ENCODE measurements around the gene SDK2. TPM values are rescaled to one million over a fixed set of nuclear protein-coding genes. Genes with fewer than 3 reads are reported as not detected.
A peak's percentile ranks its signal among the peaks of the same experiment; 100 is the strongest.

SDK2 gene
- total and polyA plus RNA-seq, 9 of the 15 experiments (the other 6 are each of a cell fraction or from before 2014, with no cell fraction given): 0.04 TPM; not detected in 8

GRCh38 chr17:73304971-73305812 is 339.1 kb downstream of the SDK2 start (continued):
- TF ChIP-seq CREB3 (tag; conservative IDR thresholded peaks at IDR 0.05; ENCODE audit: low read depth) (no peak), RBM34 (IDR thresholded peaks at IDR 0.05; ENCODE audit: borderline replicate concordance, insufficient read depth, low read length) (no peak), ZSCAN29 (IDR thresholded peaks at IDR 0.05) (no peak), ARID4B (CRISPR knock-in tag; IDR thresholded peaks at IDR 0.05) (no peak; the same call in 1 of the 2 replicates), GABPA (tag; conservative IDR thresholded peaks at IDR 0.05; ENCODE audit: low read depth) (peak; percentile 91), RBM14 (IDR thresholded peaks at IDR 0.05; ENCODE audit: borderline replicate concordance, insufficient read depth, low read depth, low read length) (no peak), RHOXF2B (CRISPR knock-in tag; conservative IDR thresholded peaks at IDR 0.05) (no peak), ZNF696 (CRISPR knock-in tag; conservative IDR thresholded peaks at IDR 0.05) (no peak), CBFA2T2 (conservative IDR thresholded peaks at IDR 0.05) (no peak; the same call in 1 of the 2 replicates), ZNF408 (CRISPR knock-in tag; IDR thresholded peaks at IDR 0.05; ENCODE audit: low read depth) (no peak), RFX1 (IDR thresholded peaks at IDR 0.05) (no peak), THRB (CRISPR knock-in tag; conservative IDR thresholded peaks at IDR 0.05) (no peak), STAT5A (IDR thresholded peaks at IDR 0.05; ENCODE audit: borderline replicate concordance, low read length) (peak; percentile 60), TCF7L2 (IDR thresholded peaks at IDR 0.05; ENCODE audit: low read depth, low read length) (no peak), ZNF23 (CRISPR knock-in tag; IDR thresholded peaks at IDR 0.05) (no peak), ADNP (tag; IDR thresholded peaks at IDR 0.05) (no peak), ZFP30 (CRISPR knock-in tag; IDR thresholded peaks at IDR 0.05; ENCODE audit: borderline replicate concordance) (no peak), E2F6 (IDR thresholded peaks at IDR 0.05; ENCODE audit: borderline replicate concordance in 1 of 2, extremely low read depth in 1 of 2, insufficient read depth in 1 of 2, insufficient read length in 1 of 2, low read depth in 1 of 2, low read length in 1 of 2, poor library complexity in 1 of 2, severe bottlenecking in 1 of 2) (no peak), NUFIP1 (IDR thresholded peaks at IDR 0.05; ENCODE audit: partially characterized antibody) (no peak)

All from K562 (cell line).